Lower leg skin (tissue), 3 donors: ENCODE measurements around the gene COL17A1.

Experiments used
- POLR2A ChIP-seq, 2 donors: fragments of 450-650 bp; IDR thresholded peaks; one replicate each; pipeline ENCODE4 v1.6.1; 2016 to 2017; ENCODE audit warnings: antibody characterized with exemption in 2 of 2, mild to moderate bottlenecking in 1 of 2, moderate library complexity in 1 of 2
- TF ChIP-seq, protein P1 (sequence below), 3 donors: fragments of 450-650 bp; IDR thresholded peaks; one replicate each; pipeline ENCODE4 v1.5.1; 2016; ENCODE audit warnings: antibody characterized with exemption in 3 of 3, mild to moderate bottlenecking in 3 of 3, moderate library complexity in 2 of 3

- TF ChIP-seq, protein P1, sequence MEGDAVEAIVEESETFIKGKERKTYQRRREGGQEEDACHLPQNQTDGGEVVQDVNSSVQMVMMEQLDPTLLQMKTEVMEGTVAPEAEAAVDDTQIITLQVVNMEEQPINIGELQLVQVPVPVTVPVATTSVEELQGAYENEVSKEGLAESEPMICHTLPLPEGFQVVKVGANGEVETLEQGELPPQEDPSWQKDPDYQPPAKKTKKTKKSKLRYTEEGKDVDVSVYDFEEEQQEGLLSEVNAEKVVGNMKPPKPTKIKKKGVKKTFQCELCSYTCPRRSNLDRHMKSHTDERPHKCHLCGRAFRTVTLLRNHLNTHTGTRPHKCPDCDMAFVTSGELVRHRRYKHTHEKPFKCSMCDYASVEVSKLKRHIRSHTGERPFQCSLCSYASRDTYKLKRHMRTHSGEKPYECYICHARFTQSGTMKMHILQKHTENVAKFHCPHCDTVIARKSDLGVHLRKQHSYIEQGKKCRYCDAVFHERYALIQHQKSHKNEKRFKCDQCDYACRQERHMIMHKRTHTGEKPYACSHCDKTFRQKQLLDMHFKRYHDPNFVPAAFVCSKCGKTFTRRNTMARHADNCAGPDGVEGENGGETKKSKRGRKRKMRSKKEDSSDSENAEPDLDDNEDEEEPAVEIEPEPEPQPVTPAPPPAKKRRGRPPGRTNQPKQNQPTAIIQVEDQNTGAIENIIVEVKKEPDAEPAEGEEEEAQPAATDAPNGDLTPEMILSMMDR (IDR thresholded peaks at IDR 0.05) = no peak
- TF ChIP-seq POLR2A (IDR thresholded peaks at IDR 0.05) = no peak
Measured at GRCh38 chr10:104043185-104043830, 42.4 kb downstream of the COL17A1 start.
